Hepatic stellate cell (primary cell): ENCODE measurements around the gene ENTPD8.
A peak's percentile ranks its signal among the peaks of the same experiment; 100 is the strongest.
"Not testable (repeated sequence)": the region's sequence is repeated elsewhere in the genome, so short reads cannot be mapped to it uniquely, and the experiment has no call there.

Experiments
- DNase-seq: peaks from one replicate; pipeline ENCODE4 v3.0.0; 2011; ENCODE audit warnings: low spot score

ENTPD8 gene

GRCh38 chr9:137476856-137477255 lies 35.7 kb upstream of the ENTPD8 start:
- DNase-seq: no peak

GRCh38 chr9:137475666-137476065 lies 34.5 kb upstream of the ENTPD8 start:
- no peak for DNase-seq

GRCh38 chr9:137474271-137474670 lies 33.1 kb upstream of the ENTPD8 start:
- DNase-seq: no peak

- no peak for DNase-seq
These were observed 29.6 kb upstream of the ENTPD8 start for GRCh38 chr9:137470785-137471184.

GRCh38 chr9:137467896-137468295 lies 26.7 kb upstream of the ENTPD8 start:
- no peak for DNase-seq

GRCh38 chr9:137467161-137467581 lies 26.0 kb upstream of the ENTPD8 start:
- DNase-seq: no peak

DNA sequence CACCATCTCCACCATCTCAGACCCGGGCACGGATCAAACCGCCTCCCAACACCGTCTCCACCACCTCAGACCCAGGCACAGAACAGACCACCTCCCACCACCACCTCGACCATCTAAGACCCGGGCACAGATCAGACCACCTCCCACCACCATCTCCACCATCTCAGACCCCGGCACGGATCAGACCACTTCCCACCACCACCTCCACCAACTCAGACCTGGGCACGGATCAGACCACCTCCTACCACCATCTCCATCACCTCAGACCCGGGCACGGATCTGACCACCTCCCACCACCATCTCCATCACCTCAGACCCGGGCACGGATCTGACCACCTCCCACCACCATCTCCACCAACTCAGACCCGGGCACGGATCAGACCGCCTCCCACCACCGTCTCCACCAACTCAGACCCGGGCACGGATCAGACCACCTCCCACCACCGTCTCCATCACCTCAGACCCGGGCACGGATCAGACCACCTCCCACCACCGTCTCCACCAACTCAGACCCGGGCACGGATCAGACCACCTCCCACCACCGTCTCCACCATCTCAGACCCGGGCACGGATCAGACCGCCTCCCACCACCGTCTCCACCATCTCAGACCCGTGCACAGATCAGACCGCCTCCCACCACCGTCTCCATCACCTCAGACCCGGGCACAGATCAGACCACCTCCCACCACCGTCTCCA lies 25.4 kb upstream of the ENTPD8 start:
- not testable (repeated sequence) for DNase-seq

GRCh38 chr9:137465720-137466388 lies 24.7 kb upstream of the ENTPD8 start:
- no peak for DNase-seq

- no peak for DNase-seq
These were observed 24.0 kb upstream of the ENTPD8 start for GRCh38 chr9:137465000-137465719.

DNA sequence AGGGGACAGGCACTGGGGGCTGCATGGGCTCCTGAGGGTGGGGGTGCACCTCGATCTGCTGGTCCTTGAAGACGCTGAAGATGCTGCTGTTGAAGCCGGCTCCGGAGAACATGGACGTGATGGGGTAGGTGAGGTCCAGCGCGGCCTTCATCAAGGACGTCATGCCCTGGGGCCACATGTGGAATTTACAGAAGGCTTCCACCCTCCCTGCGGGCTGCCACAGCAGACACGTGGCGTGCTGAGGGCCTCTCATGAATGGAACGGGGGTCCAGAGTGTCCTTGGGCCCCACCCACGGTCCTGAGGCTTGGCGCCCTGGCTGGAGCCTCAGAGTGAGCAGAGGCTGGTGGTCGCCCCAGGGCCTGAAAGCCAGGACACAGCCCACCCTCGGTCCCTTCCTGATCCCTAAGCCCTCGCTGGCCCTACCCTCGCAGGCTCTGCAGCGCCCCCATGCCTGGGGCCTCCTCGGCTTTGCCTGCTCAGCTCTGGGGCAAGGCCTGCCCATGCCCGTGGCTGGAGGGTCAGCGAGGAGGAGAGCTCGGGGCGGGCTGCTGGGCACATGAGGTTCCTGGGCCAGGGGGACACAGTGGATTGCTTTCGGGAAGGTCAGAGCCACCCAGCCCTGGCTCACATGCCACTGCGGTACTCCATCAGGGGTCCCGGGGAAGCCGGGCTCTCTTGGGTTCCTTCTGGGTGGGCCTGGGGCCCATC lies 23.3 kb upstream of the ENTPD8 start:
- DNase-seq: no peak

DNA sequence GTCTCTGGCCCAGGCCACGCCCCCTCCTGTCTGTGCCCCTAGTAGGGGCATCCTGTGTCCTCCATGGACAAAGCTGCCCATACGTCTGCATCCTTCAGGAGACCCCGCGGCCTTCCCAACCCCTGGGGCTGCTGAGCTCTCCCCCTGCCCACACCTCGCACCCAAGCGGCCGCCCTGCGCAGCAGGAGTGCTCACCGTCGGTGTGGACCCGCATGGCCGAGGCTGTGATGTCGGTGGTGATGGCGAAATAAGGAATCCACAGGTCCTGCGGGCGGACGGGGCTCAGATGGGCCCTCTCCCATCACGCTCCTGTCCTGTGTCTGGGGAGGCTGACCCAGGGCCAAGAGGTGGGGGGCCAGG lies 22.8 kb upstream of the ENTPD8 start:
- no peak for DNase-seq

DNA sequence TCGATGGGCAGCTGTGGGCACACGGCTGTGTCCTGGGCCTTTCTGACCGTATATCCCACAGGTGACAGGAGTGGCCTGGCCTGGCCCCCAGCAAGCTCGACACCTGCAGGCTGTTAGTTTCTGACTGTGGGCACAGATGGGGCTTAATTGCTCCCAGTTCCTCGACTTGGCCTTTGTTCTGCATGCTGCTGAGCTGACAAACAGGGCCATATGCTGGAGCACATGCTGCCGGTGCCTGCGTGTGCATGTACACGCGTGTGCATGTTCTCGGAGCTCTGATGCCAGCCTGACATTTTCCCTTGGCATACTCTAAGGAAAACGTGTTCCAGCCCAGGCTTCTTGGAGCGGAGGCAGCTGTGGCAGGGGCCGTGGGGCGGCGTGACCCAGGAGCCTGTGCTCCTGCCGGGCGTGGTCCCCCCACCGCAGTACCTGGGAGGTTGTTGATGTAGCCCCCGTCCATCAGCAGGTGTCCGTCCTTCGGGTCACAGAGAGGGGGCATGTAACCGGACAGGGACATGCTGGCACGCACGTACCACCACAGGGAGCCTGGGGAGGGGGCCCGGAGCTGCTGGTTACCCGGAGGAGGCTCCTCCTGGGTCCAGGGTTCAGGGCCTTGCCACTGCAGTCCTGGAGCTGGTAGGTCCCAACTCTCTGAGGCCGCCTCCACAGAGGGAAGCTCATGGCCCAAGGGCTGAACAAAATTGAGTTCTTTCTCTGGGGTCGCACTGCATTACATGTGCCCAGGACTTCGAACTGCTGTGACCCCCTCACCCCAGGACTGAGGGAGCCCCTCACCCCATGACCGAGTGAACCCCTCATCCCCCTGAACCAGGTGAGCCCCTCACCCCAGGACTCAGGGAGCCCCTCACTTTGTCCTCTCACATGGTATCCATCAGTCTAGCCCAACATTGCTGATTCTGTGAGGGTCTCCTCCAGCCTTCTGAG lies 22.1 kb upstream of the ENTPD8 start:
- no peak for DNase-seq

DNA sequence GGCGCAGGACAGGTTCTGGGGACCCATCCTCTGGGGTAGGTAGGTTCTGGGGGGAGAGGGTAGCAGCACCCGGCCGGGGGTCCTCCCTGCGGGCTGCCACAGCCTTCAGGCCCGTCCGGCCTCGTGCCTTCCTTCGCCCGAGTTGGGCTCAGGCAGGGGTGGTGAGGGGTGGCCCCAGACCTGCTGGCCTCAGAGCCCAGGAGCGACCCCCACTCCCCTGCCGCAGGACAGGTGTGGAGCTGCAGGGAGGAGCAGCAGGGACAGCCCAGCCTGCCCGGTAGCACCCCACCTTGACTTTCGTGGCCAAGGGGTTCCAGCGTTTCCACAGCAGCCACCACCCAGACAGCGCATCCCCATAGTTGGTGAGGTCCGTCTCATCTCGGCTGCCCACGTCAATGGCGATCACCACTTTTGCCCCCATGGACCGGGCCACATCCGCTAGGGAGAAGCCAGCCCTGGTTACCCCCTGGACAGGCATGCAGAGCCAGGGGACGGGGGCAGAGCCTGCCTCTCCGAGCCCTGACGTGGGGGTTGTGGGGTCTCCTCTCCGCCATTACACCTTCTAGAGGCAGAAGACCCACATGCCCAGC lies 21.3 kb upstream of the ENTPD8 start:
- DNase-seq: no peak

DNA sequence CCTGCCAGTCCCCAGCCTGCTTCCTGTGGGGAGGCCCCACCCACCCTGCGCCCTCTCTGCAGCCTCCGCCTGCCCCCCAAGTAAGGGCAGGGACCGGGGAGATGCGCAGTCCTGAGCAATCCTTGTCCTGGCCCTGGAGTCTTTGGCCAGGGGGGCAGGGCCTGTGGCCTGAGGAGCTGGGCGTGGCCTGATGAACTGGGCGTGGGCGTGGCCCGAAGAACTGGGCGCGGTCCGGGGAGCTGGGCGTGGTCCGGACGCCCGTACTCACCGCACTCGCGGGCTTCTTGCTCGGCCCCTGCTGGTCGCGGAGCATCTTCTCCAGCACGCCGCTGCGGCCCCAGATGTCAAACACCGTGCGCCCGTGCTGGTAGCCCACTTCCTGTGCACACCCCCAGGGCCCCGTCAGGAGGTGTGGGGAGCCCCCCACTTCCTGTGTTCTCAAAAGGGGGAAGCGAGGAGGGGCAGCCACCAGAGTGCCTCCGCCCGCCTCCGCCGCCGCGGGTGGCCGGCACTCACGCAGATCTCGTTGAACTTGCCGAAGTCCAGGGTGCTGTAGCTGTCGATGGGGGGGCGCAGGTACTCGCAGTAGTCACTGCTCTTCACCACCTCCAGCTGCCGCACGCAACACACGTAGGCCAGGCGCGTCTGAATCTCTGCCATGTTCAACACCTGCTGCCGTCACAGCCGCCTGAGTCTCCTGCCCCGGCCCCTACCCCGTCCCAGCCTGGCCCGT lies 20.7 kb upstream of the ENTPD8 start:
- peak; percentile 54 for DNase-seq

DNA sequence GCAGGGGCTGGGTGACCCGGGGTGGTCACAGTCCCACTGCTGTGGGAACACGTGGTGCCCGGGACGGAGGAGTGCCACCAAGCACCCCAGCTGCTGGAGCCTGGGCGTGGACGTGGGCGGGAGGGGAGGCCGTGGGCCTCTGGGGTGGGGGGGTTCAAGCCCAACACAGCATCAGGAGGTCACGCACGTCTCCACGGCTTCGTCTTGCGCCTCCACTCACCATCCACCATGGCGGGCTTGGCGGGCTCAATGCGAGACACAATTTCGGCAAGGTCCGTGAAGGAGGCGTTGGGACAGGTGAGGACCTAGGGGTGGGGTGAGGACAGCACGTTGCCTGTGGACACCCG lies 20.1 kb upstream of the ENTPD8 start:
- DNase-seq: no peak

DNA sequence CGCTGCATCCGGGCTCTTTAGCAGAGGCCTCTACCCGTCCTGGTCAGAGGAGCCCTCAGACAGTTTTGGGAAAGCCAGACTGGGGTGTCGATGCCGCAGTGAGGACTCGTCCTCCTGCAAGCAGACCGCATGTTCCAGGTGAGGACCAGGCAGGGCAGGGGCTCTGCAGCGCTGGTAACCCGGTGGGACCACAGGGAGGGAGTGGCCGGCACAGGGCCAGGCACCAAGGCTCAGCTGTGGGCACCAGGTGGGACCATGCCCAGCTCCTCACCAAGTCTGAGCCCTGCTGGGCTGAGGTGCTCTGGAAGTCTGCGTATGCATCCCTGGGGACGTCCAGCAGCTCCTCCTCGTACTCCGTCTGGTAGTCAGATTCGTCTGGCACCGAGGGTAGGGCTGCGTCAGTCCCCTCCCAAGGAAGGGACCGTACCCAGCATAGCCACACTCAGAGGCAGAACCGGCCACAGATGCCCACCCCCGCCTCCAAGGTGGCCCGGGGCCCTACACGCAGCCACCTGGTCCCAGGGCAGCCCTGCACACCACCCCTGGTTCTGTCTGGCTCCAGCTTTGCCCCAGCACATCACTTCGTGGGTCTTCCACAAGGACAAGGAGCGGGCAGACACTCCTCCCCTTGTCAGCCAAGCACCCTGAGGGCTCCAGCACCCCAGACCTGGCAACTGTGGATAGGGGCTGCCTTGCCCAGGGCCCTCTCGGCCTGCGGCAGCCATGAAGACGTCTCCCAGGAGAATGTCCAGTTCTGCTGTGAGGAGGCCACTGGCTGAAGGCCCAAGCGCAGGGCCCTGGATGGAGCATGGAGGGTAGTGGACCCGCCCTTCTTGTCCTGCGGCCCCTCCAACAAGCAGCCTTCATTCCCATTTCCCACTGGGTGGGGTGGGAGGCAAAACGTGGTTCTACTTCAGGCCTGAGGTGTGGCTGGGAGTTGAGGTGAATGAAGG lies 19.5 kb upstream of the ENTPD8 start:
- DNase-seq: no peak

GRCh38 chr9:137459601-137460362 lies 18.6 kb upstream of the ENTPD8 start:
- DNase-seq: no peak

GRCh38 chr9:137459152-137459600 lies 18.0 kb upstream of the ENTPD8 start, which contains the start of gene NSMF:
Gene NSMF (minus strand): TSS chr9:137459334. CDS start chr9:137459102, 232 bp downstream.
- DNase-seq: peak; percentile 100
